GM21515 (cell line): ENCODE results near the gene VKORC1L1.
"Not testable (repeated sequence)": the region's sequence is repeated elsewhere in the genome, so short reads cannot be mapped to it uniquely, and the experiment has no call there.

Source experiments
- ATAC-seq: cut with Tn5 transposase; IDR thresholded peaks from one replicate; pipeline ENCODE4 v1.9.1; 2021; ENCODE audit not compliant: unreplicated experiment

VKORC1L1 gene

GRCh38 chr7:65937296-65937695 is 64.4 kb downstream of the VKORC1L1 start:
- no peak for ATAC-seq

DNA sequence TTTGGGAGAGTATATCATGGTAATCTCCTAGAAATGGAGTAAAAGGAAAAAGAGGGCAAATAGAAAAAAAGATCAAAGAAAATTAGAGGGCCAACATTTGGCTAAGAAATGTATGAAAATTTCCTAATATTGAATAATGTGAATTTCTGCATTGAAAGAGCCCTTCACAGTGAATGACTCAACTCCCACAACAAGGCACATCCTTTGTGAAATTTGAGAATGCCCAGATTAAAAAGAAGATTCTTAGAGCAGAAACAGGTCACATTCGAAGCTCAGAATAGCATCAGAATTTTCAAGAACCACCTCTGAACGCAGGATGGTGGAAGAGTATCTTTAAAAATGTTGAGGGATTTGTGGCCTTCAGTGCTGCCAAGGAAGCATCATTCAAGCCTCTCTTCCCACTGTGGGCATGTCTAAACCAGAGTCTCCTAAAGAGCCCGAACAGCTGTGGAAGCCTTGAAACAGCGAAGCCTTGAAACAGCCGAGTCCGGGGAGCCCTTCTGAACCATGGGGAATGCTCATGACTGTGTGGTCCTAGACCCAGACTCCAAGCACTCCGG is 65.5 kb downstream of the VKORC1L1 start:
- ATAC-seq = no peak

DNA sequence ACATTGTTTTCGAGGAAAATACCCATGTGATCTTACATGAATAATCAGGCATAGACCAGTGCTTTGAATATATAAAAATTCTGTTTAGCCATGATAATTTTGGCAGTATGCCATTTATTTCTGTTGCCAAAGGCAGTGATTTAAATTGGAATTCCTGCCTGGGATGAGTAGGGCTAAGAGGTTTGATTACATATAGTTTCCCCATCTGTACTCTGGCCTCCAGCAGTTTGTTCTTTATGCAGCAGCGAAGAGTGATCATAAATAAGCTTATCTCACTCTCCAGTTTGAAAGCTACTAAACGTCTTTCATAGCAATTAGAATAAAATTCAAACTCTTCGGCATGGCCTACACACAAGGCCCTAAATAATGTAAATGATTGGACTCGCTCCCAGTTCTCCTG is 72.9 kb downstream of the VKORC1L1 start:
- not testable (repeated sequence) for ATAC-seq

- no peak for ATAC-seq
These were observed 74.0 kb downstream of the VKORC1L1 start for GRCh38 chr7:65946904-65947303.

- ATAC-seq = no peak
These were observed 79.1 kb downstream of the VKORC1L1 start for GRCh38 chr7:65951837-65952578.

GRCh38 chr7:65953001-65953720 is 80.3 kb downstream of the VKORC1L1 start:
- ATAC-seq = no peak

DNA sequence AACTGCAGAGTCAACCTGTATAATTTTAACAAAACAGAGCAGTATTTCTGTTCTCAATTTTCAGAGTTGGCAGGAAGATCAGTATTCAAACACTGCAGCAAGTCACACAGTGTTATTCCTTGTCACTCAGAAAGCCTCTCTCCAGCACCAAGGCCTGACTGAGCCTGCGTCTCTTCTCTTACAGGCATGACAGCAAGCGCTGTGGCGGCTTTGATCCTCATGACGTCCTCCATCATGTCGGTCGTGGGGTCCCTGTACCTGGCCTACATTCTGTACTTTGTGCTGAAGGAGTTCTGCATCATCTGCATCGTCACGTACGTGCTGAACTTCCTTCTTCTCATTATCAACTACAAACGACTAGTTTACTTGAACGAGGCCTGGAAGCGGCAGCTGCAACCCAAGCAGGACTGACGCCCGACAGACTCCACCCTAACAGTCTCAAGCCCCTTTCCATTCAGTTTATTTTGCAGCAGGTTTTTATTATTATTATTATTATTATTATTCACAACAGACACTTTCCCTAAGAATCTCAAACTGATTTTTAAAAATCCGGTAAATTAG is 81.1 kb downstream of the VKORC1L1 start:
- ATAC-seq = no peak

DNA sequence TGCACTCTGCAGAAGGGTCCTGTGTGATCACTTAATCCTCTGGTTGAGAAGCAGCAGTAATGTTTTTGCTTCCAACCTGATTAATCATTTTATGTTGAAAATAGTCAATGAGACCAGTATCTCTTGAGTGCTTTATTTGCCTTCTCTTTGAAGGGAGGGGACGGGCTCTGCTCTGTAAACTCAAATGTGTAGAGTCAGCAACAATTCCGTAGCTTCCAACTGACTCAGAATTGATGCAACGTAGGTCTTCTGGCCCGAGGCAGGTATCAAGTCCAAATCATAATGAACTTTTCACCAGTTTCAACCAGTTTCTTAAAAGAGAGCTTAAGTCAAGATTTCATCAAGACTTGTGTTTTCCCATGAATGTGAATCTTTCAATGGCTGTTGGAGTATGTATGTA is 82.8 kb downstream of the VKORC1L1 start:
- ATAC-seq = no peak

DNA sequence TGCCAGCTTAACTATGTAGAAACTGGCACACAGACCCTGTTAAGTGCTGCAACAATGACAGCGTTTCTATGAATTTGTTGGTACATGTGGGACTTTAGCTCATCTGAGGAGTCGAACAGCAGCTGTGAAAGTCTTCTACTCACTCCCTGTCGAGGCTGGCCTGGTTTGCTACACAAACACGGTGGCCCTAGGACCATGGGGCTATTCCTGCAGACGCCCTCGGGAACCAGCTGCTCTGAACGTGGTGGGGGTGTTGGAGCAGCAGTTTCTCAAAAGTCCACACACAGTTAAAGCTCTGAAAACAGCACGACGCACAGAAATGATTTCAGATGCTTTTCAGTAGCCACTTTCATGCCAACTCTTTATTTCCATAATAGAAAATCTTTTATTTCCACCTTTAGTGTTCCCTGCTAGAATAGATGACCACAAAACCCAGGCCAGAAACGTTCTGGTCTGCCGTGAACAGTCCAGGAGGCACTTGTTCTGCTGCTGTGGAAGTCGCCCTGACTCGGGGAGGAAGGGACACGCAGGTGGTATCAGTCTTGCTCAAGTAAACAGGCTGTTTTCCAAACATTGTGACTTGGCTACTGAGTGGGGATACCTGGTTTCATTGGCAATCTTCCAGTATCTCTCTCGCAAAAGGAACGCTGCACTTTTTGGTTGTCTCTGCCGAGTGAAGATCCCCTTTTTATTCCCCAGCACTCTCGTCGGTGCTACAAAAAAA is 87.6 kb downstream of the VKORC1L1 start:
- ATAC-seq = no peak

DNA sequence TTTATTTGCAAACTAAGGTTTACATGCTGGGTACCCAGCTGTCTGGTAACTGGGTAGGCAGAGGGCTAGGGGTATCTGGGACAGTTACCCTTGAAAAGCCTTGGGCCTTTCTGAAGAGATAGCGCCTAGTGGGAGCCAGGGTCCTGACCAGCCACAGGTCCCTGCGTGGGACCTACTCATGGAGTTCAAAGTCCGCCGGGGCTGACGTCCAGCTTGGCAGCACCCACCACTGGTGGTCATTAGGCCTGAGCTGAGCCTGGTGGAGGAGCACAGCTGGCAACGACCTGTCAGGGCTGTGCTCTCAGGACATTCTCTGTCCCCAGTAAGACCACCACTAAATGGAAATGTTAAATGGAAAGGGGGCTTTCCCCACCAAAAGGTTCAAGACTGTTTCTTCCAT is 89.2 kb downstream of the VKORC1L1 start:
- ATAC-seq = no peak

- not testable (repeated sequence) for ATAC-seq
These were observed 91.8 kb downstream of the VKORC1L1 start for GRCh38 chr7:65964671-65965070.

- no peak for ATAC-seq
These were observed 93.3 kb downstream of the VKORC1L1 start for GRCh38 chr7:65966146-65966545.

DNA sequence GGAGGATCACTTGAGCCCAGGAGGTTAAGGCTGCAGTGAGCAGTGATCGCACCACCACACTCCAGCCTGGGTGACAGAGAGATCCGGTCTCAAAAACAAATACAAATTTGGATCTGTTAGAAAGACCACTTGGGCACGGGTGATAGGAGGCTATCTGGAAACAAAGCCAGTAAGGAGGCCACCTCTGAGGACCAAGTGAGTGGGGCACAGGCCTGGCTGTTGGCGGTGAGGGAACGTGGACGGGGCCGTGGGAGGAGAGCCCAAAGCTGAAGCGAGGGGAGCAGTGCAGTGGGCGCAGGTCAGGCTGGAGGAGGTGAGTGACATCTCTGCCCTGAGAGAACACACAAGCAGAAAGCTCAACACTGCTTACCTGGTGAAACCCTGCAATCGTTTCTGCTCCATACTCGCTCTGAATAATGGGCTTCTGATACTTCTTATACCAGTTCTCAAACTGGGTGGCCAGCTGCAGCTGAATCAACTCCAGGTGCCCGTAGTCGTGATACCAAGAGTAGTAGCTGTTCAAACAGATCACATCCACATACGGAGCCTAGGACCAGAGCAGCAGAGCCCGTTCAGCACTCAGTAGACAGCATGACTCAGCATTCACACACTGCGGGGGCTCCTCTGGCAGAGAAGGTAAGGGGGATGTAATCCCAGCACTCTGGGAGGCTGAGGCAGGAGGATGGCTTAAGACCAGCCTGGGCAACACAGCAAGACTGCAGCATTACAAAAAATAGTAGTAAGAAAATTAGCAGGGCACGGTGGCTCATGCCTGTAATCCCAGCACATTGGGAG is 94.7 kb downstream of the VKORC1L1 start:
- no peak for ATAC-seq

- ATAC-seq = no peak
These were observed 95.6 kb downstream of the VKORC1L1 start for GRCh38 chr7:65968256-65969185.

DNA sequence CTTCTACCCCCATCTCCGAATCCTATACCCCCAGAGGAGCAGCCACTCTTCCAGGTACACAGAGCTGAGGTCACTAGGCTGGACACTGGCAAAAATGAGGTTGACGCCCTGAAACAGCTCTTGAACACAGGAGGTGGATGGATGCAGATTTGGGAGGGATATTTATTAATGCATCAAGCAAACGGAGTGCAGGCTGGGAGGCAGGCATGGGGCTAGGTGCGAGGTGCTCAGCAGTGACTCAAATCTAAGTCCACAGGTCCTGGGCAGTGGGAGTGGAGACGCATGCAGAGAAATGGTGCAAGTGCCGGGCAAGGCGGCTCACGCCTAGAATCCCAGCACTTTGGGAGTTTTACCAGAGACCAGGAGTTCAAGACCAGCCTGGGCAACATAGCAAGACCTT is 98.1 kb downstream of the VKORC1L1 start:
- no peak for ATAC-seq

DNA sequence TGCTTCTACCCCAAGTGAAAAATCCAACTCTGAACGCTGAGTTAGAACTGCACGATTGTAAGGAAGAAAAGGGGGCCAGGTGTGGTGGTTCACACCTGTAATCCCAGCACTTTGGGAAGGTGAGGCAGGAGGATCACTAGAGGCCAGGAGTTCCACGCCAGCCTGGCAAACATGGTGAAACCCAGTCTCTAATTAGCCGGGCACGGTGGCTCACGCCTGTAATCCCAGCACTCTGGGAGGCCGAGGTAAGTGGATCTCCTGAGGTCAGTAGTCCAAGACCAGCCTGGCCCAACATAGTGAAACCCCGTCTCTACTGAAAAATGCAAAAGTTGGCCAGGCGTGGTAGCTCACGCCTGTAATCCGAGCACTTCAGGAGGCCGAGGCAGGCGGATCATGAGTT is 100.1 kb downstream of the VKORC1L1 start:
- no peak for ATAC-seq

- no peak for ATAC-seq
These were observed 101.4 kb downstream of the VKORC1L1 start for GRCh38 chr7:65974191-65974801.

GRCh38 chr7:65974876-65975275 is 102.0 kb downstream of the VKORC1L1 start:
- ATAC-seq = no peak
